ENCODE measurements around the gene WDFY2. TPM values are rescaled to one million over a fixed set of nuclear protein-coding genes. Genes with fewer than 3 reads are reported as not detected.
A peak's percentile ranks its signal among the peaks of the same experiment; 100 is the strongest.
"Not testable (repeated sequence)": the region's sequence is repeated elsewhere in the genome, so short reads cannot be mapped to it uniquely, and the experiment has no call there.

WDFY2 gene
- total RNA-seq, 1 donor from 2014 or later = 11.1 TPM

DNA sequence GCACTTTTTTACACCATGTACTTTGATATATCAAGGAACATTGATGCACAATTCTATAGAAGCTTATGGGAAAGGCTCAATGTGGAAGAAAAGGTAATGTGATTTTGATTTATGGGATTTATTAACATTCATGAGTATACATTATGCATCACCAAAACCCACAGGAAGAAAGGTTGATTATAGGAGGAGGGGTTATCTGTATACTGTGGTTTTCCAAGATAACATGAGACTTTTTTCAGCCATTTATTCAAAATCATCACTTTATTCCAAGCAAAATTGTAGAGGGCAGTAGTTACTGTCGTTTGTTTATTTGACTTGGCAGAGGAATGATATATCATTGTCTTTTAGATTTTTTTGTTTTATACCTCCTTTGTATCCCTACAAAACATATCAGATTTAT is 54.9 kb downstream of the WDFY2 start:
- DNase-seq (ENCODE audit: low read depth) = no peak
- Histone ChIP-seq H3K36me3 (ENCODE audit: control insufficient read depth, insufficient read depth, low read length) (no peaks in the 10 kb centered on the region), H3K4me3 (ENCODE audit: low read depth, low read length) (no peak overlapping the region), H3K27me3 (ENCODE audit: control insufficient read depth, insufficient read depth, low read length) (no peaks in the 10 kb centered on the region)
- no peak for TF ChIP-seq CTCF (IDR thresholded peaks at IDR 0.05; ENCODE audit: insufficient read depth, low read length, poor library complexity, severe bottlenecking)

DNA sequence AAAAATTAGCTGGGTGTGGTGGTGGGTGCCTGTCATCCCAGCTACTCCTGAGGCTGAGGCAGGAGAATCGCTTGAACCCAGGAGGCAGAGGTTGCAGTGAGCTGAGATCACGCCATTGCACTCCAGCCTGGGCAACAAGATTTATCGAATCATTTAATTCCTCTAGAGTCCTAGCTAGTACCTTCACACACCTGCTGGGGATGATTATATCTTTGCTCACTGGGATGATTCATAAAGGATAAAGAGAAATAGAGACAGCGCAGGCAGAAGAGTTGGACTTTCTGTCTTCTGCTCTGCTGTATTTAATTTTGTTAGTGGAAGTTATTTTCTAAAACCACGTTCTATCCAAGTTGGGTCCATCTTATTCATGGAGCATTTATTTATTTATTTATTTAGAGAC is 56.4 kb downstream of the WDFY2 start:
- DNase-seq (ENCODE audit: low read depth); H3K4me3 ChIP-seq (ENCODE audit: low read depth, low read length); H3K27me3 ChIP-seq (ENCODE audit: control insufficient read depth, insufficient read depth, low read length); H3K36me3 ChIP-seq (ENCODE audit: control insufficient read depth, insufficient read depth, low read length): not testable (repeated sequence)

GRCh38 chr13:51643105-51643881 is 59.0 kb downstream of the WDFY2 start:
- no peak overlapping the region for H3K4me3 ChIP-seq (ENCODE audit: low read depth, low read length)
- no peak for TF ChIP-seq CTCF (IDR thresholded peaks at IDR 0.05; ENCODE audit: insufficient read depth, low read length, poor library complexity, severe bottlenecking)
- no peaks in the 10 kb centered on the region for H3K36me3 ChIP-seq (ENCODE audit: control insufficient read depth, insufficient read depth, low read length)
- DNase-seq (ENCODE audit: low read depth) = peak; percentile 83
- no peaks in the 10 kb centered on the region for H3K27me3 ChIP-seq (ENCODE audit: control insufficient read depth, insufficient read depth, low read length)

DNA sequence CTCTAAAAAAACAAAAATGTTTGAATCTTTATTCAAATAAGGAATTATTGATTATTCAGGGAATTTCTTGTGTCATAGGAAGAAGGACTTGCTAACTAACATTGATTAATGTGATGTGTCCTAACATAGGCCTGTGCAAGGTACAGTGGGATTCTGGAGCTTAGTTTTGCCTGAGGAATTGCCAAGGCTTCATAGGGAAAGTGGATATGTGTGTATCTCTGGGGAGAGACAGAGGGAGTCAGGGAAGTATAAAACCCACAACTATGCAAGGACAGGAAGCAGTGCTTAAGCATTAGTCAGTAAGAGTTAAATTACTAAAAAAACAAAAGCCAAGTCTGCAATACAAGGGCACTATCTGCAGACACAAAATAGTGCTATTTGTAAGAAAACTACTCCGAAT is 59.6 kb downstream of the WDFY2 start:
- no peak for TF ChIP-seq CTCF (IDR thresholded peaks at IDR 0.05; ENCODE audit: insufficient read depth, low read length, poor library complexity, severe bottlenecking)
- no peak overlapping the region for H3K4me3 ChIP-seq (ENCODE audit: low read depth, low read length)
- no peaks in the 10 kb centered on the region for H3K36me3 ChIP-seq (ENCODE audit: control insufficient read depth, insufficient read depth, low read length)
- peak; percentile 93 for DNase-seq (ENCODE audit: low read depth)
- no peaks in the 10 kb centered on the region for H3K27me3 ChIP-seq (ENCODE audit: control insufficient read depth, insufficient read depth, low read length)

GRCh38 chr13:51644654-51645053 is 60.4 kb downstream of the WDFY2 start:
- DNase-seq (ENCODE audit: low read depth) = no peak
- Histone ChIP-seq H3K27me3 (ENCODE audit: control insufficient read depth, insufficient read depth, low read length) (no peaks in the 10 kb centered on the region), H3K4me3 (ENCODE audit: low read depth, low read length) (no peak overlapping the region), H3K36me3 (ENCODE audit: control insufficient read depth, insufficient read depth, low read length) (no peaks in the 10 kb centered on the region)
- TF ChIP-seq CTCF (IDR thresholded peaks at IDR 0.05; ENCODE audit: insufficient read depth, low read length, poor library complexity, severe bottlenecking) = no peak

DNA sequence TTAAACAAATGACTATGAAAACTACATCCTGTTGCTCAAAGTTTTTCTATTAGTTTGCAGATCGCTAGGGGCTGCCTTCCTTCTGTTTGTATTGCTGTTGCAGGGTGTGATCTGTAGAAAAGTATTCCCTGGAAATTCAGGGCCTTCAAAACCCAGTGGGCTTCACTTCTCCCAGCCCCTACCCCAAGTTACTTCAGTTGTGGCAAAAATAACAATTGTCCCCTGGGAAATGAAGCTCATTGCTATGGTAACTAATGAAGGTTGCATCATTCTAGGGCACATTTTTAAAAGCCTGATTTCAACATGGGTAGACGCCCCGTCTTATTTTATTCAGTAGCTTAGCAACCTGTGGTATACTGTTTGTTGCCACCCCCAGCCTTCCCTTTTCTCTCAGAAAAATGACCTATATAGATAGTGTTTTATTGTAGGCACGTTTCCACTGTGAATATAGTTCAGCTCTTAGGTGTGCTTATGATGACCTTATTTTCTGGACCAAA is 60.9 kb downstream of the WDFY2 start:
- Histone ChIP-seq H3K36me3 (ENCODE audit: control insufficient read depth, insufficient read depth, low read length) (no peaks in the 10 kb centered on the region), H3K27me3 (ENCODE audit: control insufficient read depth, insufficient read depth, low read length) (no peaks in the 10 kb centered on the region), H3K4me3 (ENCODE audit: low read depth, low read length) (no peak overlapping the region)
- no peak for TF ChIP-seq CTCF (IDR thresholded peaks at IDR 0.05; ENCODE audit: insufficient read depth, low read length, poor library complexity, severe bottlenecking)
- DNase-seq (ENCODE audit: low read depth) = no peak
